ENCODE results near the gene ZNF236.

ZNF236 gene

GRCh38 chr18:76866666-76867065 is 44.3 kb downstream of the ZNF236 start:
- no peak for DNase-seq

- no peak for DNase-seq
Observed at GRCh38 chr18:76873311-76873710, 51.0 kb downstream of the ZNF236 start.

- no peak for DNase-seq
Observed at GRCh38 chr18:76873713-76874112, 51.4 kb downstream of the ZNF236 start.

GRCh38 chr18:76874642-76875389 is 52.5 kb downstream of the ZNF236 start:
- no peak for DNase-seq

- peak; percentile 19 for DNase-seq
Observed at GRCh38 chr18:76875390-76876325, 53.3 kb downstream of the ZNF236 start.

GRCh38 chr18:76878426-76878825 is 56.1 kb downstream of the ZNF236 start:
- DNase-seq, result no peak

- no peak for DNase-seq
Observed at GRCh38 chr18:76880026-76880425, 57.7 kb downstream of the ZNF236 start.

GRCh38 chr18:76881744-76882143 is 59.4 kb downstream of the ZNF236 start:
- DNase-seq, result no peak

GRCh38 chr18:76882146-76882545 is 59.8 kb downstream of the ZNF236 start:
- DNase-seq, result no peak

GRCh38 chr18:76885001-76885400 is 62.6 kb downstream of the ZNF236 start:
- DNase-seq, result no peak

- DNase-seq, result no peak
Observed at GRCh38 chr18:76886112-76886511, 63.8 kb downstream of the ZNF236 start.

- DNase-seq, result no peak
Observed at GRCh38 chr18:76889091-76889699, 66.8 kb downstream of the ZNF236 start.

GRCh38 chr18:76892832-76893231 is 70.5 kb downstream of the ZNF236 start:
- no peak for DNase-seq

GRCh38 chr18:76894566-76895346 is 72.4 kb downstream of the ZNF236 start:
- DNase-seq, result no peak

- DNase-seq, result no peak
Observed at GRCh38 chr18:76895498-76895897, 73.1 kb downstream of the ZNF236 start.

- no peak for DNase-seq
Observed at GRCh38 chr18:76896677-76897076, 74.3 kb downstream of the ZNF236 start.

- no peak for DNase-seq
Observed at GRCh38 chr18:76897257-76897656, 74.9 kb downstream of the ZNF236 start.

- DNase-seq, result no peak
Observed at GRCh38 chr18:76903386-76903785, 81.0 kb downstream of the ZNF236 start.

- no peak for DNase-seq
Observed at GRCh38 chr18:76905821-76906220, 83.5 kb downstream of the ZNF236 start.

- DNase-seq, result no peak
Observed at GRCh38 chr18:76908277-76908676, 85.9 kb downstream of the ZNF236 start.

- DNase-seq, result no peak
Observed at GRCh38 chr18:76909439-76909838, 87.1 kb downstream of the ZNF236 start.

- no peak for DNase-seq
Observed at GRCh38 chr18:76911440-76911839, 89.1 kb downstream of the ZNF236 start.

- DNase-seq, result no peak
Observed at GRCh38 chr18:76913583-76913982, 91.2 kb downstream of the ZNF236 start.
